Epithelial cell of proximal tubule (primary cell): ENCODE data around the gene SLC3A2. TPM values are rescaled to one million over a fixed set of nuclear protein-coding genes. Genes with fewer than 3 reads are reported as not detected.

ENCODE experiments used
- DNase-seq: peaks from one replicate; pipeline ENCODE4 v3.0.0-alpha.2; 2011; ENCODE audit warnings: low read depth
- H3K4me3 ChIP-seq: 2 replicates; pipeline ENCODE4 v1.5.1; 2011; ENCODE audit warnings: low read depth, mild to moderate bottlenecking, low read length
- CTCF ChIP-seq: conservative IDR thresholded peaks from 2 replicates; pipeline ENCODE4 v1.5.1; 2012; ENCODE audit warnings: low read depth, mild to moderate bottlenecking, low read length
- total RNA-seq: library from RNA; depleted of rRNA; stranded (reverse); fragments of >200 nt; gene quantifications from 2 replicates; pipeline ENCODE4 v1.2.3, GENCODE V29; 2015

Gene SLC3A2
- total RNA-seq, 1 donor from 2014 or later = 97.4 TPM

DNA sequence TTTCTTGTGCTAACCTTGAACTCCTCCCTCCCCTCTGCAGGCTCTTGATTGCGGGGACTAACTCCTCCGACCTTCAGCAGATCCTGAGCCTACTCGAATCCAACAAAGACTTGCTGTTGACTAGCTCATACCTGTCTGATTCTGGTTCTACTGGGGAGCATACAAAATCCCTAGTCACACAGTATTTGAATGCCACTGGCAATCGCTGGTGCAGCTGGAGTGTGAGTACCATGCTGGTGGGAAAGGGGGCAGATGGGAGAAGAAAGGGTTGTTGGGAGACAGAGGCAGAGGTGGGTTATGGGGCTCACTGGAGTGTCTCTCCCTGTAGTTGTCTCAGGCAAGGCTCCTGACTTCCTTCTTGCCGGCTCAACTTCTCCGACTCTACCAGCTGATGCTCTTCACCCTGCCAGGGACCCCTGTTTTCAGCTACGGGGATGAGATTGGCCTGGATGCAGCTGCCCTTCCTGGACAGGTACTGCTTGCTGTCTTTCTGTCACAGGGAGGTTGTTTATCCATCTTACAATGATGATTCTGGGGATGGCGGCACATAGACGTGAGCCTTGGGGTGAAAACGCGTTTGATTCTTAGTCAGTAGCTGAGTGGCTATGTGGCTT is 4.5 kb downstream of the SLC3A2 start:
- no peak for DNase-seq
- peak overlapping the region; percentile 3 for H3K4me3 ChIP-seq
- no peak for TF ChIP-seq CTCF

- TF ChIP-seq CTCF = no peak
- no peak for DNase-seq
- H3K4me3 ChIP-seq = no peak overlapping the region
These were observed 7.7 kb downstream of the SLC3A2 start for GRCh38 chr11:62888406-62888805.

DNA sequence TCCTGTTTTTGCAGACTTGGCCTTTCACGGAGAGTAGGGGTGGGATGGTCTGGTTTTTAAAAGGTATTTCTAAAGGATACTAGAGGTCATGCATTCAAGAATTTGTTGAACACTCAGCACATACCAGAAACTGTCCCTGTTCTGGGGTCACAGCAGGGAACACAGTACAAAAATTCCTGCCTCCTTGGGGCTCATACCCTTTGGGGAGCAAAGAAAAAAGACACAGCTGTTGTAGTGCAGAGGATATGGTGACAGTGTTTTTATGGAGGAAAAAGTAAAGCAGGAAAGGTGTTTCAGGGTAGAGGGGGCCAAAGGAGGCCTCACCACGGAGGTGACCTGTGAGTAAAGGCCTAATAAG is 8.4 kb downstream of the SLC3A2 start:
- no peak overlapping the region for H3K4me3 ChIP-seq
- no peak for TF ChIP-seq CTCF
- DNase-seq = no peak

GRCh38 chr11:62889484-62890437 is 9.1 kb downstream of the SLC3A2 start:
- H3K4me3 ChIP-seq = no peak overlapping the region
- TF ChIP-seq CTCF = no peak
- DNase-seq = no peak

DNA sequence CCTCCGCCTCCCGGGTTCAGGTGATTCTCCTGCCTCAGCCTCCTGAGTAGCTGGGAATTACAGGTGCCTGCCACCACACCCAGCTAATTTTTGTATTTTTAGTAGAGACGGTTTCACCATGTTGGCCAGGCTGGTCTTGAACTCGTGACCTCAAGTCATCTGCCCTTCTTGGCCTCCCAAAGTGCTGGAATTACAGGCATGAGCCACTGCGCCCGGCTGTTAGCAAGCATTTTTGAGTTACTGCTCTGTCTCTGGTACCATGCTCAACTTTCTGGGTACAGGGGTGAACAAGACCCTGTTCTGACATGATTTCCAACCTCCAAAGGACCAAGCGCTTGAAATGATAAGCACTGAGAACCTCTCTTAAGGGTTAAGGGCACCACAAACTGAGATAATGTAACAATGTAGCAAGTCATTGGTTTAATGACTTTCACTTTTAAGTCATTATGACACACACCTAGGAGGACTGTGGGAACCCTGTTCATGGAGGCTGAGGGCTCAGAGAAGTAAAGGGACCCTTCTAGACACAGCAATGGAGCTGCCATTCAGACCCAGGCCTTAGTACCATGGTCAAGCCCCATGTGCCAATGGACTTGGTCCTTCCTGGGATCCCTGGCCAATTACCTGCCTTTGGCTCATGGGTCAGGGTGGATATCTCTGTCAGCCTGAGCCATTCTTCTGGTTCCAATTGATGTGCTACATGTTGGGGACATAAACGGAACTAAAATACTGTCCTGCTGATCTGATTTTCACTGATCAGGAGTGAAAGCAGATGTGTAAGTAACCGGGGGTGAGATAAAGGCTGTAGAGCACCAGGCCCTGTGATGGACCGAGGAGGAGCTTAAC is 11.6 kb downstream of the SLC3A2 start:
- no peak for DNase-seq
- TF ChIP-seq CTCF = no peak

GRCh38 chr11:62895501-62895900 is 14.8 kb downstream of the SLC3A2 start:
- no peak for TF ChIP-seq CTCF
- no peak overlapping the region for H3K4me3 ChIP-seq
- no peak for DNase-seq

More for the DNA sequence above, 11.6 kb downstream of the SLC3A2 start:
- H3K4me3 ChIP-seq = no peak overlapping the region
